Right lobe of liver (tissue), 4 donors: Measurements from ENCODE around the gene SYMPK.

Experiments used
- POLR2A ChIP-seq: fragments of 450-650 bp; IDR thresholded peaks from one replicate; pipeline ENCODE4 v1.6.1; 2017; ENCODE audit warnings: antibody characterized with exemption, mild to moderate bottlenecking
- TF ChIP-seq, protein P1 (sequence below), 4 donors: fragments of 200-600 bp in 3 of 4; fragments of 450-650 bp in 1 of 4; IDR thresholded peaks; one replicate each; pipeline versions ENCODE4 v1.5.1 to v1.8.0; 2016 to 2022; ENCODE audit warnings: antibody characterized with exemption in 4 of 4, mild to moderate bottlenecking in 2 of 4
- donor health status: DM: no; HTN: no; CAD: no.
- donor health status: DM: no; HTN: no; CAD: no.
- donor health status: DM: no; HTN: yes; CAD: no.

DNA sequence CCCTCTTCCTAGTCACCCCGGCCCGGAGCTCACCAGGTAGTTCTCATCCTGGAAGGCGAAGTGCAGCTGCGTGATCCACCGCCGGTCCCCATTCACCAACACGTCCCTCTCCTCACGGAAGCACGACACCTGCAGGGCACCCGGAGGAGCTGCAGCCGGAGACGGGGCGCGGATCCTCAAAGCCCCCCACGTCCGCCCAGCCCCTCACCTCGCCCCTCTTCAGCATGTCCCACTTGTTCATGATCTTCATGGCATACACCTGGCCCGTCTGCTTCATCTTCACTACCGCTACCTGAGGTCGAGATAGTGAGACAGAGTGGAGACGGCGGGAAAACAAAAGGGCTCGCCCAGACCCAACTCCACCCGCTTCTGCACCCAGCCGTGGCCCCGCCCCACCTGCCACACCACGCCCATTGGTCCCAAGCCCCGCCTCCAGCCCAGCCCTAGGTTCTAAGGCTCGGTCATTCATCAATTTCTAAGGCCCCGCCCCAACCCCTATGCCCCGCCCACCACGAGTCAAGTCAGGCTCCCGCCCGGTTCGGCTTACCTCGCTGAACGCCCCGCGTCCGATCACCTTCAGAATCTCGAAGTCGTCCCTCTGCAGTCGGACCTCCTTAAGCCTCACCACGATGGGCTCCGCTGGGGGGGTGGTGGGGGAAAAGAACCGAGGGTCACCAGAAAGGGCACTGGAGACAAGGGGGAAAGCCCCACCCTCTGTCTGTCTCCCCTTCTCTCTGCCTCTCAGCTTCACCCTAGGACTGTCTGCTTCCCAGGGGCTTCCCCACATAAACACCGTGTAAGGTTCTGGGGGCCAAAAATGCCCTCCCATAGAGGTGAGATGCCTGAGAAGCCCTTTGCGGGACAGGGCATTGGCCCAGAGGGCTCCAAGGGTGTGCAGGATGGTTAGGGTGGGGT lies 83.5 kb downstream of the SYMPK start:
- TF ChIP-seq, protein P1, sequence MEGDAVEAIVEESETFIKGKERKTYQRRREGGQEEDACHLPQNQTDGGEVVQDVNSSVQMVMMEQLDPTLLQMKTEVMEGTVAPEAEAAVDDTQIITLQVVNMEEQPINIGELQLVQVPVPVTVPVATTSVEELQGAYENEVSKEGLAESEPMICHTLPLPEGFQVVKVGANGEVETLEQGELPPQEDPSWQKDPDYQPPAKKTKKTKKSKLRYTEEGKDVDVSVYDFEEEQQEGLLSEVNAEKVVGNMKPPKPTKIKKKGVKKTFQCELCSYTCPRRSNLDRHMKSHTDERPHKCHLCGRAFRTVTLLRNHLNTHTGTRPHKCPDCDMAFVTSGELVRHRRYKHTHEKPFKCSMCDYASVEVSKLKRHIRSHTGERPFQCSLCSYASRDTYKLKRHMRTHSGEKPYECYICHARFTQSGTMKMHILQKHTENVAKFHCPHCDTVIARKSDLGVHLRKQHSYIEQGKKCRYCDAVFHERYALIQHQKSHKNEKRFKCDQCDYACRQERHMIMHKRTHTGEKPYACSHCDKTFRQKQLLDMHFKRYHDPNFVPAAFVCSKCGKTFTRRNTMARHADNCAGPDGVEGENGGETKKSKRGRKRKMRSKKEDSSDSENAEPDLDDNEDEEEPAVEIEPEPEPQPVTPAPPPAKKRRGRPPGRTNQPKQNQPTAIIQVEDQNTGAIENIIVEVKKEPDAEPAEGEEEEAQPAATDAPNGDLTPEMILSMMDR (IDR thresholded peaks at IDR 0.05): peak; percentile 51 to 66 (median 60)
- no peak for TF ChIP-seq POLR2A
